Nephron progenitor cell (in vitro differentiated cells): ENCODE measurements around the gene SLC17A4.

Experiments
- DNase-seq: peaks from one replicate; pipeline ENCODE4 v3.0.0; 2021
- H3K27ac Mint-ChIP-seq: 2 replicates; pipeline ENCODE4 v1.8.0; 2021; ENCODE audit warnings: mild to moderate bottlenecking, moderate library complexity, mixed read lengths
- H3K27me3 Mint-ChIP-seq: 2 replicates; pipeline ENCODE4 v1.8.0; 2021; ENCODE audit warnings: mild to moderate bottlenecking, low read depth, mixed read lengths; ENCODE audit not compliant: poor library complexity
- H3K36me3 Mint-ChIP-seq: 2 replicates; pipeline ENCODE4 v1.8.0; 2021; ENCODE audit warnings: low read depth, mixed read lengths
- H3K4me1 Mint-ChIP-seq: 2 replicates; pipeline ENCODE4 v1.8.0; 2021; ENCODE audit warnings: mixed read lengths
- H3K4me3 Mint-ChIP-seq: 2 replicates; pipeline ENCODE4 v1.8.0; 2021; ENCODE audit warnings: mild to moderate bottlenecking, moderate library complexity, mixed read lengths
- H3K9me3 Mint-ChIP-seq: 2 replicates; pipeline ENCODE4 v1.8.0; 2021; ENCODE audit warnings: mild to moderate bottlenecking, moderate library complexity, mixed read lengths
- CTCF ChIP-seq: fragments of 200-600 bp; sonication (generic); IDR thresholded peaks from 2 replicates; pipeline ENCODE4 v1.5.0; 2021; ENCODE audit warnings: antibody characterized with exemption

The SLC17A4 gene

GRCh38 chr6:25769983-25770382 lies 15.4 kb downstream of the SLC17A4 start:
- H3K9me3 Mint-ChIP-seq, result no peaks in the 10 kb centered on the region
- H3K4me3 Mint-ChIP-seq, result no peak overlapping the region
- no peak overlapping the region for H3K27ac Mint-ChIP-seq
- DNase-seq, result no peak
- H3K27me3 Mint-ChIP-seq, result no peaks in the 10 kb centered on the region
- no peaks in the 10 kb centered on the region for H3K4me1 Mint-ChIP-seq
- H3K36me3 Mint-ChIP-seq, result no peaks in the 10 kb centered on the region
- TF ChIP-seq CTCF, result no peak

- DNase-seq, result no peak
- H3K36me3 Mint-ChIP-seq, result no peaks in the 10 kb centered on the region
- H3K9me3 Mint-ChIP-seq, result no peaks in the 10 kb centered on the region
- H3K4me1 Mint-ChIP-seq, result no peaks in the 10 kb centered on the region
- H3K27ac Mint-ChIP-seq, result no peak overlapping the region
- peaks cover 3% of the 10 kb centered on the region for H3K27me3 Mint-ChIP-seq
- H3K4me3 Mint-ChIP-seq, result no peak overlapping the region
- no peak for TF ChIP-seq CTCF
Observed at GRCh38 chr6:25774120-25774715, 19.7 kb downstream of the SLC17A4 start.

- Mint-ChIP-seq H3K27me3 (peaks cover 3% of the 10 kb centered on the region), H3K27ac (no peak overlapping the region), H3K9me3 (no peaks in the 10 kb centered on the region), H3K4me3 (no peak overlapping the region), H3K36me3 (no peaks in the 10 kb centered on the region), H3K4me1 (no peaks in the 10 kb centered on the region)
- TF ChIP-seq CTCF, result no peak
- no peak for DNase-seq
Observed at GRCh38 chr6:25777031-25777430, 22.5 kb downstream of the SLC17A4 start.

GRCh38 chr6:25777856-25778649 lies 23.5 kb downstream of the SLC17A4 start:
- H3K27ac Mint-ChIP-seq, result no peak overlapping the region
- no peaks in the 10 kb centered on the region for H3K4me1 Mint-ChIP-seq
- DNase-seq, result no peak
- no peak overlapping the region for H3K4me3 Mint-ChIP-seq
- H3K27me3 Mint-ChIP-seq, result peaks cover 3% of the 10 kb centered on the region
- H3K9me3 Mint-ChIP-seq, result no peaks in the 10 kb centered on the region
- no peaks in the 10 kb centered on the region for H3K36me3 Mint-ChIP-seq
- TF ChIP-seq CTCF, result no peak

GRCh38 chr6:25781134-25781533 lies 26.6 kb downstream of the SLC17A4 start:
- no peak overlapping the region for H3K4me3 Mint-ChIP-seq
- no peak for DNase-seq
- no peak for TF ChIP-seq CTCF
- H3K4me1 Mint-ChIP-seq, result no peaks in the 10 kb centered on the region
- H3K27me3 Mint-ChIP-seq, result no peaks in the 10 kb centered on the region
- H3K9me3 Mint-ChIP-seq, result no peaks in the 10 kb centered on the region
- no peak overlapping the region for H3K27ac Mint-ChIP-seq
- no peaks in the 10 kb centered on the region for H3K36me3 Mint-ChIP-seq

GRCh38 chr6:25787428-25787827 lies 32.9 kb downstream of the SLC17A4 start:
- H3K27ac Mint-ChIP-seq, result peak overlapping the region; percentile 86
- H3K9me3 Mint-ChIP-seq, result no peaks in the 10 kb centered on the region
- no peak for TF ChIP-seq CTCF
- no peak overlapping the region for H3K4me3 Mint-ChIP-seq
- no peaks in the 10 kb centered on the region for H3K4me1 Mint-ChIP-seq
- DNase-seq, result no peak
- no peaks in the 10 kb centered on the region for H3K27me3 Mint-ChIP-seq
- no peaks in the 10 kb centered on the region for H3K36me3 Mint-ChIP-seq
